GM19395 (cell line): Measurements from ENCODE around the gene TMC1.
A peak's percentile ranks its signal among the peaks of the same experiment; 100 is the strongest.
"Not testable (repeated sequence)": the region's sequence is repeated elsewhere in the genome, so short reads cannot be mapped to it uniquely, and the experiment has no call there.

Experiments used
- ATAC-seq: cut with Tn5 transposase; IDR thresholded peaks from one replicate; pipeline ENCODE4 v1.9.1; 2021; ENCODE audit warnings: mild to moderate bottlenecking, moderate library complexity; ENCODE audit not compliant: unreplicated experiment

The TMC1 gene

GRCh38 chr9:72524820-72525540 lies 3.6 kb downstream of the TMC1 start:
- no peak for ATAC-seq

- ATAC-seq: peak; percentile 79
These were observed 5.7 kb downstream of the TMC1 start for GRCh38 chr9:72526901-72527800.

GRCh38 chr9:72527801-72528195 lies 6.4 kb downstream of the TMC1 start:
- ATAC-seq: no peak

- no peak for ATAC-seq
These were observed 8.1 kb downstream of the TMC1 start for GRCh38 chr9:72529531-72529930.

- no peak for ATAC-seq
These were observed 11.9 kb downstream of the TMC1 start for GRCh38 chr9:72533322-72533721.

GRCh38 chr9:72534931-72535330 lies 13.5 kb downstream of the TMC1 start:
- no peak for ATAC-seq

- ATAC-seq: no peak
These were observed 15.7 kb downstream of the TMC1 start for GRCh38 chr9:72537011-72537545.

- ATAC-seq: no peak
These were observed 16.3 kb downstream of the TMC1 start for GRCh38 chr9:72537671-72538070.

- ATAC-seq: no peak
These were observed 17.7 kb downstream of the TMC1 start for GRCh38 chr9:72538921-72539702.

GRCh38 chr9:72539824-72540347 lies 18.5 kb downstream of the TMC1 start:
- ATAC-seq: no peak

GRCh38 chr9:72540348-72540873 lies 19.0 kb downstream of the TMC1 start:
- no peak for ATAC-seq

- ATAC-seq: not testable (repeated sequence)
These were observed 21.1 kb downstream of the TMC1 start for GRCh38 chr9:72542537-72542833.

- no peak for ATAC-seq
These were observed 21.5 kb downstream of the TMC1 start for GRCh38 chr9:72542917-72543316.

GRCh38 chr9:72551306-72551705 lies 29.9 kb downstream of the TMC1 start:
- no peak for ATAC-seq

- no peak for ATAC-seq
These were observed 30.9 kb downstream of the TMC1 start for GRCh38 chr9:72552356-72552755.

GRCh38 chr9:72554221-72554641 lies 32.8 kb downstream of the TMC1 start:
- ATAC-seq: no peak

GRCh38 chr9:72557549-72557948 lies 36.1 kb downstream of the TMC1 start:
- no peak for ATAC-seq

- no peak for ATAC-seq
These were observed 38.7 kb downstream of the TMC1 start for GRCh38 chr9:72560086-72560485.

- no peak for ATAC-seq
These were observed 42.4 kb downstream of the TMC1 start for GRCh38 chr9:72563806-72564205.

- no peak for ATAC-seq
These were observed 43.3 kb downstream of the TMC1 start for GRCh38 chr9:72564479-72565281.
